Subcutaneous abdominal adipose tissue (tissue), 5 donors: ENCODE results near the gene RAMP2.
A peak's percentile ranks its signal among the peaks of the same experiment; 100 is the strongest.

Experiments
- H3K27ac ChIP-seq: one replicate; pipeline ENCODE4 v1.7.0; 2013; ENCODE audit warnings: low read depth, mild to moderate bottlenecking, inconsistent platforms, low read length, moderate library complexity
- H3K27me3 ChIP-seq, 5 donors: one replicate each; pipeline ENCODE4 v1.7.0; 2013; ENCODE audit warnings: low read length in 5 of 5, inconsistent platforms in 1 of 5; ENCODE audit not compliant: control insufficient read depth in 5 of 5, insufficient read depth in 4 of 5
- H3K36me3 ChIP-seq, 5 donors: one replicate each; pipeline ENCODE4 v1.7.0; 2013; ENCODE audit warnings: low read length in 5 of 5; ENCODE audit not compliant: control insufficient read depth in 5 of 5, insufficient read depth in 5 of 5
- H3K4me1 ChIP-seq, 5 donors: one replicate each; pipeline ENCODE4 v1.7.0; 2013; ENCODE audit warnings: low read length in 5 of 5, mild to moderate bottlenecking in 3 of 5, moderate library complexity in 1 of 5; ENCODE audit not compliant: control insufficient read depth in 5 of 5, insufficient read depth in 5 of 5
- H3K4me3 ChIP-seq, 5 donors: one replicate each; pipeline ENCODE4 v1.7.0; 2013; ENCODE audit warnings: low read length in 5 of 5, low read depth in 1 of 5
- H3K9ac ChIP-seq, 5 donors: one replicate each; pipeline ENCODE4 v1.7.0; 2013; ENCODE audit warnings: low read length in 5 of 5, mild to moderate bottlenecking in 4 of 5, moderate library complexity in 3 of 5
- H3K9me3 ChIP-seq, 5 donors: one replicate each; pipeline ENCODE4 v1.7.0; 2013; ENCODE audit warnings: low read length in 5 of 5; ENCODE audit not compliant: control insufficient read depth in 5 of 5
- donor health status: healthy.
- donor health status: healthy.
- donor health status: healthy.
- donor health status: healthy.
- donor health status: healthy.

The RAMP2 gene

GRCh38 chr17:42779304-42779935 lies 18.4 kb downstream of the RAMP2 start:
- peaks cover 5 to 48% (median 36%) of the 10 kb centered on the region in 5 donors for H3K36me3 ChIP-seq
- no peak overlapping the region for H3K27ac ChIP-seq
- H3K9ac ChIP-seq = no peak overlapping the region

GRCh38 chr17:42779936-42780850 lies 19.2 kb downstream of the RAMP2 start, which contains the start of gene WNK4:
Gene WNK4, plus strand, starts transcription at chr17:42780610. Its CDS starts 89 bp downstream, at chr17:42780699.
- H3K9ac ChIP-seq = no peak within 1 kb of the TSS
- peaks cover 5 to 47% (median 36%) of the 10 kb centered on the region in 5 donors for H3K36me3 ChIP-seq
- peaks cover 1 to 31% (median 29%) of the 10 kb centered on the region in 5 donors for H3K4me1 ChIP-seq
- no peaks in the 10 kb centered on the region for H3K9me3 ChIP-seq
- H3K27ac ChIP-seq = no peak within 1 kb of the TSS
- peaks cover 39 to 55% (median 46%) of the 10 kb centered on the region in 5 donors for H3K27me3 ChIP-seq
- peak within 1 kb of the TSS in 2 of 5 donors; percentile 26 to 41 for H3K4me3 ChIP-seq

More at GRCh38 chr17:42779304-42779935, 18.4 kb downstream of the RAMP2 start:
- Histone ChIP-seq H3K9me3 (no peaks in the 10 kb centered on the region), H3K4me1 (peaks cover 0 to 23% (median 22%) of the 10 kb centered on the region in 5 donors), H3K27me3 (peaks cover 31 to 47% (median 38%) of the 10 kb centered on the region in 5 donors), H3K4me3 (no peak overlapping the region)

- Histone ChIP-seq H3K9me3 (no peaks in the 10 kb centered on the region), H3K36me3 (peaks cover 1 to 38% (median 30%) of the 10 kb centered on the region in 5 donors), H3K27me3 (peaks cover 40 to 64% (median 53%) of the 10 kb centered on the region in 5 donors), H3K4me3 (peak overlapping the region in 2 of 5 donors; percentile 26 to 41), H3K27ac (no peak overlapping the region), H3K9ac (no peak overlapping the region), H3K4me1 (peaks cover 1 to 33% (median 31%) of the 10 kb centered on the region in 5 donors)
Measured at GRCh38 chr17:42780851-42781638, 20.0 kb downstream of the RAMP2 start.

- Histone ChIP-seq H3K4me1 (peaks cover 1 to 33% (median 31%) of the 10 kb centered on the region in 5 donors), H3K27ac (no peak overlapping the region), H3K9ac (no peak overlapping the region), H3K36me3 (peaks cover 0 to 32% (median 25%) of the 10 kb centered on the region in 5 donors), H3K27me3 (peaks cover 40 to 68% (median 57%) of the 10 kb centered on the region in 5 donors), H3K9me3 (no peaks in the 10 kb centered on the region), H3K4me3 (no peak overlapping the region)
Measured at GRCh38 chr17:42781639-42782165, 20.7 kb downstream of the RAMP2 start.

GRCh38 chr17:42782166-42783061 lies 21.4 kb downstream of the RAMP2 start:
- no peak overlapping the region for H3K27ac ChIP-seq
- peaks cover 0 to 24% (median 22%) of the 10 kb centered on the region in 5 donors for H3K36me3 ChIP-seq
- no peak overlapping the region for H3K4me3 ChIP-seq
- no peaks in the 10 kb centered on the region for H3K9me3 ChIP-seq
- H3K27me3 ChIP-seq = peaks cover 40 to 75% (median 63%) of the 10 kb centered on the region in 5 donors
- no peak overlapping the region for H3K9ac ChIP-seq
- H3K4me1 ChIP-seq = peaks cover 1 to 33% (median 31%) of the 10 kb centered on the region in 5 donors

- Histone ChIP-seq H3K27me3 (peaks cover 40 to 81% (median 67%) of the 10 kb centered on the region in 5 donors), H3K9ac (no peak overlapping the region), H3K27ac (no peak overlapping the region)
Measured at GRCh38 chr17:42783062-42783790, 22.2 kb downstream of the RAMP2 start.

GRCh38 chr17:42783791-42784138 lies 22.7 kb downstream of the RAMP2 start:
- H3K27ac ChIP-seq = no peak overlapping the region
- peaks cover 40 to 83% (median 72%) of the 10 kb centered on the region in 5 donors for H3K27me3 ChIP-seq
- peaks cover 1 to 33% (median 31%) of the 10 kb centered on the region in 5 donors for H3K4me1 ChIP-seq
- H3K9ac ChIP-seq = no peak overlapping the region
- H3K4me3 ChIP-seq = no peak overlapping the region
- peaks cover 0 to 11% (median 10%) of the 10 kb centered on the region in 5 donors for H3K36me3 ChIP-seq
- no peaks in the 10 kb centered on the region for H3K9me3 ChIP-seq

More at GRCh38 chr17:42783062-42783790, 22.2 kb downstream of the RAMP2 start:
- Histone ChIP-seq H3K9me3 (no peaks in the 10 kb centered on the region), H3K4me1 (peaks cover 1 to 33% (median 31%) of the 10 kb centered on the region in 5 donors), H3K36me3 (peaks cover 0 to 16% (median 15%) of the 10 kb centered on the region in 5 donors), H3K4me3 (no peak overlapping the region)

- Histone ChIP-seq H3K9ac (no peak overlapping the region), H3K4me1 (peaks cover 1 to 33% (median 31%) of the 10 kb centered on the region in 5 donors), H3K27me3 (peaks cover 40 to 82% (median 75%) of the 10 kb centered on the region in 5 donors), H3K36me3 (peaks cover 0 to 4% (median 3%) of the 10 kb centered on the region in 5 donors), H3K4me3 (no peak overlapping the region), H3K27ac (no peak overlapping the region), H3K9me3 (no peaks in the 10 kb centered on the region)
Measured at GRCh38 chr17:42784409-42784808, 23.4 kb downstream of the RAMP2 start.
